Heart left ventricle (tissue), 16 donors: ENCODE results near the gene ARSG. TPM values are rescaled to one million over a fixed set of nuclear protein-coding genes. Genes with fewer than 3 reads are reported as not detected.

Experiments
- ATAC-seq, 4 donors: fragments of 200-7000 bp; cut with Tn5 transposase; one replicate each; pipeline ENCODE4 v1.9.1; 2020 to 2022; ENCODE audit warnings: moderate library complexity in 4 of 4, mild to moderate bottlenecking in 3 of 4, moderate number of reproducible peaks in 1 of 4
- DNase-seq, 5 donors: peaks; one replicate each; pipeline ENCODE4 v3.0.0-alpha.2; 2020
- H3K27ac ChIP-seq, 12 donors: fragments of 200-600 bp; sonication (generic) in 4 of 12; one replicate each; pipeline versions ENCODE4 v1.5.0 to v1.8.0; 2016 to 2022; ENCODE audit warnings: mild to moderate bottlenecking in 2 of 12
- H3K27me3 ChIP-seq, 9 donors: fragments of 200-600 bp; sonication (generic) in 2 of 9; one replicate each; pipeline versions ENCODE4 v1.5.1 to v1.8.0; 2016 to 2022; ENCODE audit warnings: mild to moderate bottlenecking in 3 of 9
- H3K36me3 ChIP-seq, 9 donors: fragments of 200-600 bp; sonication (generic) in 2 of 9; one replicate each; pipeline versions ENCODE4 v1.5.0 to v1.8.0; 2018 to 2022; ENCODE audit warnings: mild to moderate bottlenecking in 2 of 9
- H3K4me1 ChIP-seq, 12 donors: fragments of 200-600 bp; sonication (generic) in 4 of 12; one replicate each; pipeline versions ENCODE4 v1.5.0 to v1.8.0; 2016 to 2022; ENCODE audit warnings: mild to moderate bottlenecking in 3 of 12
- H3K4me3 ChIP-seq, 12 donors: fragments of 200-600 bp; sonication (generic) in 4 of 12; one replicate each; pipeline versions ENCODE4 v1.5.0 to v1.8.0; 2017 to 2022; ENCODE audit warnings: mild to moderate bottlenecking in 9 of 12, moderate library complexity in 4 of 12
- H3K9me3 ChIP-seq, 12 donors: fragments of 200-600 bp; sonication (generic) in 4 of 12; one replicate each; pipeline versions ENCODE4 v1.5.0 to v1.8.0; 2016 to 2022; ENCODE audit warnings: mild to moderate bottlenecking in 1 of 12
- CTCF ChIP-seq, 12 donors: fragments of 200-600 bp; sonication (generic) in 4 of 12; IDR thresholded peaks; one replicate each; pipeline versions ENCODE4 v1.5.0 to v1.8.0; 2018 to 2022; ENCODE audit warnings: antibody characterized with exemption in 12 of 12, mild to moderate bottlenecking in 5 of 12
- POLR2A ChIP-seq, 2 donors: fragments of 450-650 bp; IDR thresholded peaks; one replicate each; pipeline ENCODE4 v1.6.1; 2017; ENCODE audit warnings: antibody characterized with exemption in 2 of 2, mild to moderate bottlenecking in 2 of 2, moderate library complexity in 2 of 2
- WGBS, 4 donors: extraction: QIAGEN DNeasy Blood & Tissue Kit in 2 of 4; methylation state at CpG; one replicate each; pipeline versions ENCODE4 v1.1.5 to v1.1.7; 2013 to 2018; 5-methylcytosine and 5-hydroxymethylcytosine counted together
- intact Hi-C, 10 donors: fragments of 100-400 bp; cut with DNase I; formaldehyde crosslinking; loops; one replicate each; pipeline versions ENCODE4 v1.11.1 to v1.14.2; 2022
- polyA plus RNA-seq, 2 donors: library from polyadenylated mRNA; stranded (reverse); fragments of 200-250 nt; gene quantifications; one replicate each; pipeline ENCODE4 v1.2.3, GENCODE V29; 2013
- total RNA-seq, 9 donors: library from RNA; depleted of rRNA in 2 of 9; stranded (reverse); fragments of >200 nt in 2 of 9; fragmentation: NEBNext Ultra II Directional in 3 of 9; extraction: Animal tissue kit (Norgen Biotek cat#: 25700) in 3 of 9; gene quantifications; one replicate each; pipeline versions ENCODE4 v1.1.0 to v1.2.4, GENCODE V29; 2016 to 2023
- donor health status: ischemic (EF 13 %, LVEDD 7.1; RV severe dilation, severe dysfunction).
- donor health status: healthy with polysubstance abuse.
- donor health status: DM: no; HTN: yes; CAD: no.
- donor health status: DM: no; HTN: no; CAD: no.
- donor health status: ischemic (EF 25% LVEDD 6.9; RV normal size, moderate dysfunction).
- donor health status: ischemic (EF 25% LVEDD 5.7; RV mildly dilated, moderate dysfunction).
- donor health status: healthy.
- donor health status: DM: yes; HTN: yes; CAD: no.
- donor health status: ischemic (EF 35%, LVEDD 5.7; RV mildly dilated, moderate dysfunction).
- donor health status: nonischemic (EF 11% LVEDD 7.7; RV severe dilation, severe dysfunction).
- donor health status: DM: yes; HTN: yes; CAD: no.
- donor health status: PGD.
- donor health status: ischemic (EF 29% LVEDD 5.4; RV normal size, mild dysfunction).
- donor health status: nonischemic (EF 23%, LVEDD 6.1; RV moderate dilation, normal function).

Gene ARSG
- total and polyA plus RNA-seq, 11 donors: 1.2 to 4.9 (median 3.3) TPM

GRCh38 chr17:68433911-68434508 is 142.7 kb downstream of the ARSG start:
- WGBS, 4 donors: 70 to 79% (median 75%) methylated on average over 9 to 12 of the region's 12 CpGs
- no peak for DNase-seq
- Histone ChIP-seq H3K36me3 (peaks cover 2 to 86% (median 72%) of the 10 kb centered on the region in 9 donors), H3K27me3 (no peaks in the 10 kb centered on the region), H3K9me3 (no peaks in the 10 kb centered on the region), H3K4me3 (no peak overlapping the region), H3K4me1 (peaks cover 0 to 57% (median 32%) of the 10 kb centered on the region in 12 donors), H3K27ac (peak overlapping the region in 8 of 12 donors; percentile 26 to 57 (median 41))
- TF ChIP-seq POLR2A (IDR thresholded peaks at IDR 0.05): no peak
- no peak for TF ChIP-seq CTCF (IDR thresholded peaks at IDR 0.05)
- intact Hi-C loops: loop anchor here in 3 of 10 donors (10.0 kb wide), 2 partner anchors 169 to 259 kb away; no protein-coding TSS in a partner anchor
- ATAC-seq: no peak

GRCh38 chr17:68435361-68435760 is 144.1 kb downstream of the ARSG start:
- no peak overlapping the region for H3K4me3 ChIP-seq
- DNase-seq (no peak), ATAC-seq (no peak)
- H3K27me3 ChIP-seq: no peaks in the 10 kb centered on the region
- TF ChIP-seq POLR2A (IDR thresholded peaks at IDR 0.05) (no peak), CTCF (IDR thresholded peaks at IDR 0.05) (no peak)
- H3K36me3 ChIP-seq: peaks cover 0 to 86% (median 68%) of the 10 kb centered on the region in 9 donors
- 90 to 95% (median 92%) methylated on average over 6 of the region's 6 CpGs for WGBS, 4 donors
- intact Hi-C loops: loop anchor here in 6 of 10 donors (5.0 to 10.0 kb wide), 4 partner anchors 38 to 261 kb away; no protein-coding TSS in a partner anchor
- H3K4me1 ChIP-seq: peaks cover 0 to 66% (median 44%) of the 10 kb centered on the region in 12 donors
- peak overlapping the region in 4 of 12 donors; percentile 41 to 81 (median 54) for H3K27ac ChIP-seq
- H3K9me3 ChIP-seq: no peaks in the 10 kb centered on the region

GRCh38 chr17:68435876-68436842 is 144.9 kb downstream of the ARSG start:
- WGBS, 4 donors: 51 to 58% (median 55%) methylated on average over 20 of the region's 20 CpGs
- Histone ChIP-seq H3K9me3 (no peaks in the 10 kb centered on the region), H3K4me1 (peaks cover 3 to 74% (median 52%) of the 10 kb centered on the region in 12 donors), H3K27ac (peak overlapping the region in 9 of 12 donors; percentile 14 to 86 (median 54)), H3K27me3 (no peaks in the 10 kb centered on the region), H3K4me3 (no peak overlapping the region), H3K36me3 (peaks cover 0 to 86% (median 64%) of the 10 kb centered on the region in 9 donors)
- TF ChIP-seq POLR2A (IDR thresholded peaks at IDR 0.05) (no peak), CTCF (IDR thresholded peaks at IDR 0.05) (peak; percentile 86 to 94 (median 89))
- ATAC-seq: peak; percentile 50 to 71 (median 68)
- DNase-seq: peak; percentile 66 to 81 (median 72)
- intact Hi-C loops: loop anchor here (1.0 to 10.0 kb wide), 7 partner anchors 39 to 261 kb away; no protein-coding TSS in a partner anchor
